Fibroblast of lung (primary cell): ENCODE measurements around the gene TMEM208.

Experiments
- EZH2 ChIP-seq: IDR thresholded peaks from 2 replicates; pipeline ENCODE4 v1.5.1; 2012; ENCODE audit warnings: low read length, control low read depth, mild to moderate bottlenecking; ENCODE audit errors: missing control alignments
- TF ChIP-seq, protein P1 (sequence below), 2 donors: IDR thresholded peaks in 1 of 2; conservative IDR thresholded peaks in 1 of 2; 1 replicate in 1 of 2; 2 replicates in 1 of 2; pipeline ENCODE4 v1.5.1; 2011 to 2012; ENCODE audit warnings: low read length in 2 of 2, control low read depth in 1 of 2, inconsistent platforms in 1 of 2, low read depth in 1 of 2, mild to moderate bottlenecking in 1 of 2

DNA sequence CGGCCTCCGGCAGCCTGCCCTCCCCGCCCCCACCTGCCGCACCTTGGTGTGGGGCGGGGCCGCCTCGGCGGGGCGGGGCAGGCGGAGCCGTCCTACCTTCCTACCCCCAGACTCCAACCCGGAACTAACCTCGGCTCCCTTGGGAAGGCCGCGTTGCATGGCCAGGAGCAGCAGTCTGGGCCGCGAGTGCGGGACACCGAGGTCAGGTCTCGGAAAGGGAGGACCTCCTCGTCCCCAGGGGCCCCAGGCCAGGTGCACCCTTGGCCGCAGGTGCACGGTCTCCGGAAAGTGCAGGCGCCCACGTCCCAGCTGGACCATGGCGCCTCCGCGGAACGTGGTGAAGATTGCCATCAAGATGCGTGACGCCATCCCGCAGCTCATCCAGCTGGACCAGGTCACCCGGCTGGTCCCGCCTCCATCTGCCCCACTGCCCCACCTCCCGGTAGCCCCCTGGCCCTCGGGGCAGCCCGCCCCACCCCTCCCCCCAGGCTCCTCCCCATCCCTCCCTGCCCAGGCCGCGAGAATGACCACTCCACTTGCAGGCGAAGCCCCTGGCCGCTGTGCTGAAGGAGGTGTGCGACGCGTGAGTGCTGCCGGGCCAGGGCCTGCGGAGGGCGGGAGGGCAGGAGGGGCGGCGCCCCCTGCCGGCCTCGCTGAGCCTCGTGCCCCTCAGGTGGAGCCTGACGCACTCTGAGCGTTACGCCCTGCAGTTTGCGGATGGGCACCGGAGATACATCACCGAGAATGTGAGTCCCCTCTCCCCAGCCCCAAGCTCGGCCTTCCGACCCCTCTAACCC lies 27.7 kb upstream of the TMEM208 start, which contains the start of gene ELMO3:
- TF ChIP-seq EZH2, result no peak
- TF ChIP-seq, protein P1, sequence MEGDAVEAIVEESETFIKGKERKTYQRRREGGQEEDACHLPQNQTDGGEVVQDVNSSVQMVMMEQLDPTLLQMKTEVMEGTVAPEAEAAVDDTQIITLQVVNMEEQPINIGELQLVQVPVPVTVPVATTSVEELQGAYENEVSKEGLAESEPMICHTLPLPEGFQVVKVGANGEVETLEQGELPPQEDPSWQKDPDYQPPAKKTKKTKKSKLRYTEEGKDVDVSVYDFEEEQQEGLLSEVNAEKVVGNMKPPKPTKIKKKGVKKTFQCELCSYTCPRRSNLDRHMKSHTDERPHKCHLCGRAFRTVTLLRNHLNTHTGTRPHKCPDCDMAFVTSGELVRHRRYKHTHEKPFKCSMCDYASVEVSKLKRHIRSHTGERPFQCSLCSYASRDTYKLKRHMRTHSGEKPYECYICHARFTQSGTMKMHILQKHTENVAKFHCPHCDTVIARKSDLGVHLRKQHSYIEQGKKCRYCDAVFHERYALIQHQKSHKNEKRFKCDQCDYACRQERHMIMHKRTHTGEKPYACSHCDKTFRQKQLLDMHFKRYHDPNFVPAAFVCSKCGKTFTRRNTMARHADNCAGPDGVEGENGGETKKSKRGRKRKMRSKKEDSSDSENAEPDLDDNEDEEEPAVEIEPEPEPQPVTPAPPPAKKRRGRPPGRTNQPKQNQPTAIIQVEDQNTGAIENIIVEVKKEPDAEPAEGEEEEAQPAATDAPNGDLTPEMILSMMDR (conservative IDR thresholded peaks at IDR 0.05 in 1 of 2, IDR thresholded peaks at IDR 0.05 in 1 of 2; ENCODE audit: low read depth in 1 of 2, low read length in 2 of 2), result peak in 1 of 2 donors; percentile 36
